Measurements from ENCODE around the gene RELN. TPM values are rescaled to one million over a fixed set of nuclear protein-coding genes. Genes with fewer than 3 reads are reported as not detected.
A peak's percentile ranks its signal among the peaks of the same experiment; 100 is the strongest.
"Not testable (repeated sequence)": the region's sequence is repeated elsewhere in the genome, so short reads cannot be mapped to it uniquely, and the experiment has no call there.

Gene RELN
- total RNA-seq, 1 donor from 2014 or later = 17.5 TPM

- no peak for DNase-seq (ENCODE audit: extremely low spot score, unreplicated experiment)
- TF ChIP-seq CTCF (conservative IDR thresholded peaks at IDR 0.05) = no peak
- H3K27me3 Mint-ChIP-seq = peaks cover 3% of the 10 kb centered on the region
- no peaks in the 10 kb centered on the region for H3K4me1 Mint-ChIP-seq (ENCODE audit: unreplicated experiment)
- H3K4me3 Mint-ChIP-seq = no peak overlapping the region
- no peaks in the 10 kb centered on the region for H3K9me3 Mint-ChIP-seq
- H3K36me3 Mint-ChIP-seq = no peaks in the 10 kb centered on the region
- no peak overlapping the region for H3K27ac Mint-ChIP-seq
These were observed 488.3 kb downstream of the RELN start for GRCh38 chr7:103501206-103501605.

- Mint-ChIP-seq H3K9me3 (no peaks in the 10 kb centered on the region), H3K4me3 (no peak overlapping the region), H3K27ac (no peak overlapping the region), H3K27me3 (peaks cover 3% of the 10 kb centered on the region), H3K36me3 (no peaks in the 10 kb centered on the region), H3K4me1 (ENCODE audit: unreplicated experiment) (no peaks in the 10 kb centered on the region)
- no peak for TF ChIP-seq CTCF (conservative IDR thresholded peaks at IDR 0.05)
- DNase-seq (ENCODE audit: extremely low spot score, unreplicated experiment) = no peak
These were observed 489.5 kb downstream of the RELN start for GRCh38 chr7:103499976-103500375.

GRCh38 chr7:103487419-103487818 lies 502.0 kb downstream of the RELN start:
- Mint-ChIP-seq H3K4me3 (no peak overlapping the region), H3K4me1 (ENCODE audit: unreplicated experiment) (no peaks in the 10 kb centered on the region), H3K27ac (peak overlapping the region; percentile 51), H3K9me3 (no peaks in the 10 kb centered on the region), H3K27me3 (no peaks in the 10 kb centered on the region), H3K36me3 (no peaks in the 10 kb centered on the region)
- DNase-seq (ENCODE audit: extremely low spot score, unreplicated experiment) = no peak
- TF ChIP-seq CTCF (conservative IDR thresholded peaks at IDR 0.05) = no peak

- not testable (repeated sequence) for H3K27me3 Mint-ChIP-seq; H3K36me3 Mint-ChIP-seq; H3K4me1 Mint-ChIP-seq (ENCODE audit: unreplicated experiment); H3K9me3 Mint-ChIP-seq; DNase-seq (ENCODE audit: extremely low spot score, unreplicated experiment); H3K4me3 Mint-ChIP-seq; H3K27ac Mint-ChIP-seq
These were observed 502.6 kb downstream of the RELN start for GRCh38 chr7:103486873-103487272.

GRCh38 chr7:103480771-103481170 lies 508.7 kb downstream of the RELN start:
- Mint-ChIP-seq H3K9me3 (no peaks in the 10 kb centered on the region), H3K27ac (no peak overlapping the region), H3K4me3 (no peak overlapping the region), H3K27me3 (peaks cover 7% of the 10 kb centered on the region), H3K36me3 (no peaks in the 10 kb centered on the region), H3K4me1 (ENCODE audit: unreplicated experiment) (no peaks in the 10 kb centered on the region)
- DNase-seq (ENCODE audit: extremely low spot score, unreplicated experiment) = no peak
- no peak for TF ChIP-seq CTCF (conservative IDR thresholded peaks at IDR 0.05)

- no peak overlapping the region for H3K4me3 Mint-ChIP-seq
- no peaks in the 10 kb centered on the region for H3K4me1 Mint-ChIP-seq (ENCODE audit: unreplicated experiment)
- no peaks in the 10 kb centered on the region for H3K9me3 Mint-ChIP-seq
- no peak overlapping the region for H3K27ac Mint-ChIP-seq
- peaks cover 11% of the 10 kb centered on the region for H3K27me3 Mint-ChIP-seq
- no peaks in the 10 kb centered on the region for H3K36me3 Mint-ChIP-seq
- no peak for TF ChIP-seq CTCF (conservative IDR thresholded peaks at IDR 0.05)
- DNase-seq (ENCODE audit: extremely low spot score, unreplicated experiment) = no peak
These were observed 514.5 kb downstream of the RELN start for GRCh38 chr7:103474956-103475355.

Measured in type B pancreatic cell (in vitro differentiated cells).